Hepatocyte (in vitro differentiated cells): Measurements from ENCODE around the gene KIF5C. TPM values are rescaled to one million over a fixed set of nuclear protein-coding genes. Genes with fewer than 3 reads are reported as not detected.

Source experiments
- DNase-seq: peaks from one replicate; pipeline ENCODE4 v3.0.0-alpha.2; 2016; ENCODE audit warnings: low spot score
- H2AFZ ChIP-seq: fragments of 200-600 bp; sonication (generic); 2 replicates; pipeline ENCODE4 v1.6.0; 2016; ENCODE audit warnings: antibody characterized with exemption, mild to moderate bottlenecking
- H3K27ac ChIP-seq: fragments of 200-600 bp; sonication (generic); 2 replicates; pipeline ENCODE4 v1.5.1; 2016; ENCODE audit warnings: mild to moderate bottlenecking
- H3K27me3 ChIP-seq: fragments of 200-600 bp; sonication (generic); 2 replicates; pipeline ENCODE4 v1.6.1; 2016
- H3K36me3 ChIP-seq: fragments of 200-600 bp; sonication (generic); replicated peaks from 2 replicates; pipeline ENCODE4 v1.5.1; 2016; ENCODE audit warnings: low read depth; ENCODE audit not compliant: insufficient read depth
- H3K4me1 ChIP-seq: fragments of 200-600 bp; sonication (generic); 2 replicates; pipeline ENCODE4 v1.5.1; 2016; ENCODE audit warnings: mild to moderate bottlenecking, moderate library complexity; ENCODE audit not compliant: insufficient read depth
- H3K4me2 ChIP-seq: fragments of 200-600 bp; sonication (generic); 2 replicates; pipeline ENCODE4 v1.6.0; 2016
- H3K4me3 ChIP-seq: fragments of 200-600 bp; sonication (generic); 2 replicates; pipeline ENCODE4 v1.5.1; 2016; ENCODE audit warnings: mild to moderate bottlenecking
- H3K79me2 ChIP-seq: fragments of 200-600 bp; sonication (generic); 2 replicates; pipeline ENCODE4 v1.6.0; 2017; ENCODE audit warnings: mild to moderate bottlenecking
- H3K9me2 ChIP-seq: fragments of 200-600 bp; sonication (generic); replicated peaks from 2 replicates; pipeline ENCODE4 v1.6.0; 2017; ENCODE audit warnings: mild to moderate bottlenecking; ENCODE audit not compliant: insufficient read depth
- H3K9me3 ChIP-seq: fragments of 200-600 bp; sonication (generic); 2 replicates; pipeline ENCODE4 v1.5.1; 2016; ENCODE audit warnings: low read depth, mild to moderate bottlenecking
- H4K20me1 ChIP-seq: fragments of 200-600 bp; sonication (generic); 2 replicates; pipeline ENCODE4 v1.6.0; 2016; ENCODE audit warnings: mild to moderate bottlenecking; ENCODE audit not compliant: insufficient read depth, poor library complexity, severe bottlenecking
- CTCF ChIP-seq: fragments of 200-600 bp; sonication (generic); IDR thresholded peaks from 2 replicates; pipeline ENCODE4 v1.5.1; 2016; ENCODE audit warnings: antibody characterized with exemption, mild to moderate bottlenecking; ENCODE audit not compliant: poor library complexity
- EZH2 ChIP-seq: fragments of 200-600 bp; sonication (generic); IDR thresholded peaks from 2 replicates; pipeline ENCODE4 v1.6.1; 2016; ENCODE audit warnings: antibody characterized with exemption, mild to moderate bottlenecking, borderline replicate concordance
- EZH2phosphoT487 ChIP-seq: fragments of 200-600 bp; sonication (generic); IDR thresholded peaks from one replicate; pipeline ENCODE4 v1.6.1; 2018; ENCODE audit warnings: antibody characterized with exemption, mild to moderate bottlenecking, low read depth, moderate library complexity; ENCODE audit not compliant: unreplicated experiment, severe bottlenecking
- WGBS: methylation state at CpG from one replicate; pipeline ENCODE4 v1.1.6; 2016; ENCODE audit warnings: low lambda C conversion rate; ENCODE audit errors: missing lambda C conversion rate; 5-methylcytosine and 5-hydroxymethylcytosine counted together
- polyA plus RNA-seq: library from polyadenylated mRNA; unstranded; fragments of >200 nt; fragmentation: Nextera tagmentation; extraction: Ambion mirVana; gene quantifications from 2 replicates; pipeline ENCODE4 v1.2.1, GENCODE V29; 2016
- total RNA-seq: library from RNA; depleted of rRNA; stranded (reverse); fragments of >200 nt; gene quantifications from 2 replicates; pipeline ENCODE4 v1.2.3, GENCODE V29; 2014

The KIF5C gene
- total and polyA plus RNA-seq, 2 experiments from 2014 or later: 2.1 to 3.6 TPM

- no peaks in the 10 kb centered on the region for H4K20me1 ChIP-seq
- H3K27ac ChIP-seq: peak overlapping the region; percentile 15
Measured at GRCh38 chr2:149068225-149068995, 193.4 kb downstream of the KIF5C start.

GRCh38 chr2:149068996-149069888, 194.2 kb downstream of the KIF5C start:
- no peak for DNase-seq
- Histone ChIP-seq H3K4me1 (peaks cover 27% of the 10 kb centered on the region), H3K36me3 (no peaks in the 10 kb centered on the region), H2AFZ (no peak overlapping the region), H3K4me2 (no peak overlapping the region), H4K20me1 (no peaks in the 10 kb centered on the region), H3K9me3 (no peaks in the 10 kb centered on the region), H3K27me3 (no peaks in the 10 kb centered on the region), H3K4me3 (no peak overlapping the region), H3K9me2 (no peaks in the 10 kb centered on the region), H3K79me2 (peaks cover 14% of the 10 kb centered on the region), H3K27ac (peak overlapping the region; percentile 15)
- TF ChIP-seq EZH2 (no peak), EZH2phosphoT487 (no peak), CTCF (no peak)
- WGBS: 81% methylated on average over 5 of the region's 5 CpGs

More at GRCh38 chr2:149068225-149068995, 193.4 kb downstream of the KIF5C start:
- H3K36me3 ChIP-seq: no peaks in the 10 kb centered on the region
- no peak overlapping the region for H3K4me3 ChIP-seq
- no peak overlapping the region for H3K4me2 ChIP-seq
- peaks cover 31% of the 10 kb centered on the region for H3K4me1 ChIP-seq
- no peaks in the 10 kb centered on the region for H3K9me2 ChIP-seq
- no peaks in the 10 kb centered on the region for H3K9me3 ChIP-seq
- TF ChIP-seq EZH2 (no peak), CTCF (no peak), EZH2phosphoT487 (no peak)
- H3K27me3 ChIP-seq: no peaks in the 10 kb centered on the region
- H2AFZ ChIP-seq: no peak overlapping the region
- H3K79me2 ChIP-seq: peaks cover 14% of the 10 kb centered on the region
- WGBS: 95% methylated on average over 6 of the region's 6 CpGs
- no peak for DNase-seq

- no peak overlapping the region for H3K4me3 ChIP-seq
- H3K4me2 ChIP-seq: peak overlapping the region; percentile 59
- H3K79me2 ChIP-seq: peaks cover 14% of the 10 kb centered on the region
- H3K4me1 ChIP-seq: peaks cover 33% of the 10 kb centered on the region
- no peaks in the 10 kb centered on the region for H4K20me1 ChIP-seq
- peak overlapping the region; percentile 47 for H3K27ac ChIP-seq
- H2AFZ ChIP-seq: no peak overlapping the region
- TF ChIP-seq EZH2phosphoT487: no peak
- no peaks in the 10 kb centered on the region for H3K9me2 ChIP-seq
- H3K36me3 ChIP-seq: no peaks in the 10 kb centered on the region
- WGBS: 32% methylated on average over 9 of the region's 9 CpGs
- no peak for DNase-seq
- no peaks in the 10 kb centered on the region for H3K9me3 ChIP-seq
- H3K27me3 ChIP-seq: no peaks in the 10 kb centered on the region
Measured at GRCh38 chr2:149070681-149071320, 195.8 kb downstream of the KIF5C start.
